ENCODE data around the gene TMEM101. TPM values are rescaled to one million over a fixed set of nuclear protein-coding genes. Genes with fewer than 3 reads are reported as not detected.
"Not testable (repeated sequence)": the region's sequence is repeated elsewhere in the genome, so short reads cannot be mapped to it uniquely, and the experiment has no call there.

The TMEM101 gene
- total RNA-seq, 1 experiment from 2014 or later, result 32.1 TPM

- TF ChIP-seq, protein P1, sequence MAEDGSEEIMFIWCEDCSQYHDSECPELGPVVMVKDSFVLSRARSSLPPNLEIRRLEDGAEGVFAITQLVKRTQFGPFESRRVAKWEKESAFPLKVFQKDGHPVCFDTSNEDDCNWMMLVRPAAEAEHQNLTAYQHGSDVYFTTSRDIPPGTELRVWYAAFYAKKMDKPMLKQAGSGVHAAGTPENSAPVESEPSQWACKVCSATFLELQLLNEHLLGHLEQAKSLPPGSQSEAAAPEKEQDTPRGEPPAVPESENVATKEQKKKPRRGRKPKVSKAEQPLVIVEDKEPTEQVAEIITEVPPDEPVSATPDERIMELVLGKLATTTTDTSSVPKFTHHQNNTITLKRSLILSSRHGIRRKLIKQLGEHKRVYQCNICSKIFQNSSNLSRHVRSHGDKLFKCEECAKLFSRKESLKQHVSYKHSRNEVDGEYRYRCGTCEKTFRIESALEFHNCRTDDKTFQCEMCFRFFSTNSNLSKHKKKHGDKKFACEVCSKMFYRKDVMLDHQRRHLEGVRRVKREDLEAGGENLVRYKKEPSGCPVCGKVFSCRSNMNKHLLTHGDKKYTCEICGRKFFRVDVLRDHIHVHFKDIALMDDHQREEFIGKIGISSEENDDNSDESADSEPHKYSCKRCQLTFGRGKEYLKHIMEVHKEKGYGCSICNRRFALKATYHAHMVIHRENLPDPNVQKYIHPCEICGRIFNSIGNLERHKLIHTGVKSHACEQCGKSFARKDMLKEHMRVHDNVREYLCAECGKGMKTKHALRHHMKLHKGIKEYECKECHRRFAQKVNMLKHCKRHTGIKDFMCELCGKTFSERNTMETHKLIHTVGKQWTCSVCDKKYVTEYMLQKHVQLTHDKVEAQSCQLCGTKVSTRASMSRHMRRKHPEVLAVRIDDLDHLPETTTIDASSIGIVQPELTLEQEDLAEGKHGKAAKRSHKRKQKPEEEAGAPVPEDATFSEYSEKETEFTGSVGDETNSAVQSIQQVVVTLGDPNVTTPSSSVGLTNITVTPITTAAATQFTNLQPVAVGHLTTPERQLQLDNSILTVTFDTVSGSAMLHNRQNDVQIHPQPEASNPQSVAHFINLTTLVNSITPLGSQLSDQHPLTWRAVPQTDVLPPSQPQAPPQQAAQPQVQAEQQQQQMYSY (CRISPR knock-in tag; IDR thresholded peaks at IDR 0.05), result no peak
- TF ChIP-seq ZNF121 (CRISPR knock-in tag; IDR thresholded peaks at IDR 0.05) (no peak), ZNF263 (CRISPR knock-in tag; IDR thresholded peaks at IDR 0.05; ENCODE audit: low read depth) (no peak)
These were observed 8.9 kb upstream of the TMEM101 start (continued) for GRCh38 chr17:44023545-44024270.

GRCh38 chr17:44022246-44022645 is 7.5 kb upstream of the TMEM101 start:
- DNase-seq (ENCODE audit: low spot score), result no peak
- Mint-ChIP-seq H3K4me1 (no peaks in the 10 kb centered on the region), H3K9me3 (no peaks in the 10 kb centered on the region), H3K4me3 (no peak overlapping the region), H3K27ac (peak overlapping the region; percentile 37; the same call in 1 of the 2 replicates), H3K27me3 (ENCODE audit: low read depth) (no peaks in the 10 kb centered on the region), H3K36me3 (no peaks in the 10 kb centered on the region; the same call in 1 of the 2 replicates)
- no peak for TF ChIP-seq CDX4 (CRISPR knock-in tag; IDR thresholded peaks at IDR 0.05; ENCODE audit: borderline replicate concordance)
- TF ChIP-seq, protein P2, sequence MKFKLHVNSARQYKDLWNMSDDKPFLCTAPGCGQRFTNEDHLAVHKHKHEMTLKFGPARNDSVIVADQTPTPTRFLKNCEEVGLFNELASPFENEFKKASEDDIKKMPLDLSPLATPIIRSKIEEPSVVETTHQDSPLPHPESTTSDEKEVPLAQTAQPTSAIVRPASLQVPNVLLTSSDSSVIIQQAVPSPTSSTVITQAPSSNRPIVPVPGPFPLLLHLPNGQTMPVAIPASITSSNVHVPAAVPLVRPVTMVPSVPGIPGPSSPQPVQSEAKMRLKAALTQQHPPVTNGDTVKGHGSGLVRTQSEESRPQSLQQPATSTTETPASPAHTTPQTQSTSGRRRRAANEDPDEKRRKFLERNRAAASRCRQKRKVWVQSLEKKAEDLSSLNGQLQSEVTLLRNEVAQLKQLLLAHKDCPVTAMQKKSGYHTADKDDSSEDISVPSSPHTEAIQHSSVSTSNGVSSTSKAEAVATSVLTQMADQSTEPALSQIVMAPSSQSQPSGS (CRISPR knock-in tag; IDR thresholded peaks at IDR 0.05; ENCODE audit: borderline replicate concordance, low read depth), result no peak
- TF ChIP-seq EMX1 (CRISPR knock-in tag; IDR thresholded peaks at IDR 0.05), result no peak
- TF ChIP-seq ZBTB21 (CRISPR knock-in tag; IDR thresholded peaks at IDR 0.05; ENCODE audit: borderline replicate concordance), result no peak
- no peak for TF ChIP-seq ZNF263 (CRISPR knock-in tag; IDR thresholded peaks at IDR 0.05; ENCODE audit: low read depth)
- no peak for TF ChIP-seq GRHL2 (CRISPR knock-in tag; IDR thresholded peaks at IDR 0.05; ENCODE audit: insufficient replicate concordance, severe bottlenecking)
- no peak for TF ChIP-seq ELF4 (CRISPR knock-in tag; IDR thresholded peaks at IDR 0.05; ENCODE audit: low read depth)
- TF ChIP-seq, protein P1 (CRISPR knock-in tag; IDR thresholded peaks at IDR 0.05), result no peak
- no peak for TF ChIP-seq NFE2L1 (CRISPR knock-in tag; IDR thresholded peaks at IDR 0.05)
- TF ChIP-seq RELA (CRISPR knock-in tag; IDR thresholded peaks at IDR 0.05; ENCODE audit: borderline replicate concordance), result no peak
- TF ChIP-seq NR2C2 (CRISPR knock-in tag; IDR thresholded peaks at IDR 0.05), result no peak
- ChIA-PET CTCF (interaction anchor here (0.6 kb wide), 1 partner anchor 1133 kb away, joined by 4 read pairs; no protein-coding TSS in a partner anchor), POLR2A (no interaction called here)
- no peak for ATAC-seq

DNA sequence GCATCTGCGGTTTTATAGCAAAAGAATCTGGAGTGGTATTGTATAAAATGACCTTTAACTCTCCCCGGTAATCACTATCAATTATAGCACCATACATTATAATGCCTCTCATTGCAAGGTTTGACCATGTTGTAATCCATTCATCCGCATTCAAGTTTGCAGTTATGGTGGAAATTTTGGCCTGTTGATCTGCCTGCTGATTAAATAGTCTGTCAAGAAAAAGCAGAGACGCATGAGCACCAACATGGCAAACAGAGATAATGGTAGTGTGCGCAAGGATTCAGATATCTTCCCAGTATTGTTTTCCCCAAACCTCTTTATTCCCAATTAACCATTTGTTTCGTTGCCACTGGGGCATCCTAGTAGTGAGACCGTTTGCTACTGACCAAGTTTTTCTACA is 6.5 kb upstream of the TMEM101 start:
- H3K27ac Mint-ChIP-seq, result peak overlapping the region; percentile 21; the same call in 1 of the 2 replicates

More for the DNA sequence above, 6.5 kb upstream of the TMEM101 start:
- POLR2A ChIA-PET; DNase-seq (ENCODE audit: low spot score); ATAC-seq; H3K36me3 Mint-ChIP-seq; H3K4me3 Mint-ChIP-seq; H3K27me3 Mint-ChIP-seq (ENCODE audit: low read depth); H3K4me1 Mint-ChIP-seq; CTCF ChIA-PET; H3K9me3 Mint-ChIP-seq: not testable (repeated sequence)

Measured in WTC11 (cell line).